Inflammatory macrophage treated with lipopolysaccharide for 4 hours (primary cell): Measurements from ENCODE around the gene PSMF1.

Experiments
- DNase-seq: peaks from one replicate; pipeline ENCODE4 v3.0.0-alpha.2; 2020

Gene PSMF1

GRCh38 chr20:1165521-1165920 lies 47.1 kb downstream of the PSMF1 start:
- DNase-seq = no peak

- no peak for DNase-seq
Measured at GRCh38 chr20:1165941-1166340, 47.5 kb downstream of the PSMF1 start.

DNA sequence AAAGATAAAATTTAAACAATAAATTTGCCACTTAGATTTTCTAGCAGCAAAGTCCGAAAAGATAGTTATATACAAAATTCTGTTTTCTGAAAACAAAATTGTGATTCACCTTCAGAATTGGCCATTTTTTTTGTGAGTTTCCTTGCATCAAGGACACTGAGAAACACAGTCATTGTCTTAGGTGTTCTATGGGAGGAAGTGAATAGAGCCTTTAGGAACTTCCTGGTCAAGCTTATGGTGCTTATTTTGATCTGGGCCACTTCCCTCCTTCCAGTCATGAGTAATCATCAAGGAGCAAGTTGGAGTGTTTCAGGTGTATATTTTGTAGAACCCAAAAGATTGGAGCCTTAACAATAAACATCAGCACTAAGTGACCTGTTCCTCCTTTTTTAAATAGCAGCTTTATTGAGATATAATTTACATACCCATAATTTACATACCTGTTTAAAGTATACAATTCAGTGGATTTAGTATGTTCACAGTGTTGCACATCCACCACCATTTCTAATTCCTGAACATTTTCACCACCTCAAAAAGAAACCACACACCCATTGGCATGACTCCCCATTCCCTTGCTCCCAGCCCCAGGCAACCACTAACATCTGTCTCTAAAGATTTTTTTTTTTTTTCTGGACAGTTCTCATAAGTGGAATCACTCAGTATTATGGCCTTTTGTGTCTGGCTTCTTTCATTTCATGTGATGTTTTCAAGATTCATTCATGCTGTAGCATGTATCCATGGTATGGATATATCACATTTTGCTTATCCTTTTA lies 48.7 kb downstream of the PSMF1 start:
- DNase-seq = no peak

- DNase-seq = no peak
Measured at GRCh38 chr20:1169224-1169623, 50.8 kb downstream of the PSMF1 start.

DNA sequence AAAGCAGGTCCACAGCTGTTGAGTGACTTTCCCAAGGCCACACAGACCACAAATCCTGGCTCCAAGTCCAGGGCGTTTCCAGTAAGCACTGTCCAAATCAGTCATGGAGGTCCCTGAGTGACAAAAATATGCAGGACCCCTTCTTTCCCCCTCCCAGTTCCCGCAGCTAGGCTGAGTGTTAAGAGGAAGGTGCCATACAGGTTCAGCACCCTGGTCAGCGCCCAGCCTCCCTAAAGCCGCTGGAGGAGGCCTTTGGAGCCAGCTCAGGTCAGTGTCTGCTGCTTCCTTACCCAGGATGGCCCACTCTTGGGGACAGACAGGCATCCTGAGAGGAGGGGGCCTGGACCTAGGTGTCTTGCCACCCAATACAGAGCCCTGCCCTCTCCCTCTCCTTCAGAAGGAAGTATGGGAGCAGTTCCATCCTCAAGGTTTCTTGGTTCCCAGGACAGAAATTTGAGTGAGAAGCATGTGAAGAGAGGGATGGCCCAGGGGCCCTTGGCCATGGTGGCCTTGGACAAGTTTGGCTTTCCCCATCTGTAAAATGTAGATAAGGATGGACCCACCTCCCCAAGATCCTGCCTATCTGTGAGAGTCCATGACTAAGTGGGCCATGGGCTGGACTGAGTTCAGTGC lies 53.2 kb downstream of the PSMF1 start:
- DNase-seq = no peak

GRCh38 chr20:1173698-1174097 lies 55.3 kb downstream of the PSMF1 start:
- DNase-seq = no peak

DNA sequence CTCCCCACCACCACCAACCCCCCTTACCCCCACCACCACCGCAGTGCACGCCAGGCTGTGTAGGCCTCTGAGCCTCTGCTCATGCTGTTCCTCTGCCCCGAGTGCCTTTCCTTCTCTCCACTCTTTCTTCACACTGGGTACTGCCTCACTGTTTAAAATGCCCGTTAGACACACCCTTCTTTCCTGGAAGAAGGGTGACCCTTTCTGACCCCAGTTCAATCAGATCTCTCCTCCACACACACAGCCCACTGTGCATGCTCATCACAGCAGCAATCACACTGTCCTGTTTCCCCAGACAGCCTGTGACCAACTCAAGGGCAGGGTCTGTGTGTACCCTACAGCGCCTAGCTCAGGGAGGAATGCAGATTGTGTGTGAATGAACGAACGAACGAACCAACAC lies 56.4 kb downstream of the PSMF1 start:
- DNase-seq = no peak

DNA sequence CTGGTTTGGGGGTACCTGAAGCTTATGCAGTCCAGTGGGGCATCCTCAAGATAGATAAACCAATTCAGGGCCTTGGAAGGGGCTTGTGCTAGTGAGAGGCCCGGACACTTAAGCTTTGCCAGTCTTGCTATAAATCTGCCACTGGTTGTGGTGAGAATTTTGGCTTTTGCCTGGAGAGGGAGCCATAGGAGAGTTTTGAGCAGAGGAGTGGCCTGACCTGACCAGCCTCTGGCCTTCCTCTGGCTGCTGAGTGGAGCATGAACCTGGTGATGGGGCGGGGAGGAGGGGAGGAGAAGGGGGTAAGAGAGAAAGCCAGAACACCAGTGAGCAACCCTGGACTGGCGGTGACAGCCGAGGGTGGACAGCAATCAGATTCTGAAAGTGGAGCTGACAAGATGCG lies 59.3 kb downstream of the PSMF1 start:
- no peak for DNase-seq

GRCh38 chr20:1178103-1178502 lies 59.7 kb downstream of the PSMF1 start:
- no peak for DNase-seq

DNA sequence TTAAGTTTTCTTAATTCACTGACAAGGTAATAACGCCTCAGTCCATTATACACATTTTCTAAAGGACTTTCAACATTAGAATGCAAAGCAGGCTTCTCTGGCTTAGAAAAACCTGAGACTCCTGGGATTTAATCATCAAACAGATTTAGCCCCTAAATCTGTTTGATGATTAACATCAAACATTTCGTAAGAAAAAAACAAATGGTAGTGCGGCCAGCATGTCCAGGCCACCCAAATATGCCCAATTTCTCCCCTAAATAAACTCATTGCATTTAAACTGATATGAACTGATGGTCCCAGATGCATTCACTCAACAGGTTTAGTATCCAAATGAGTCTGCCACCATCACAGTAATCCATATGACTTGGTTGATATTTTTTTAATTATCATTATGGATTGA lies 60.2 kb downstream of the PSMF1 start:
- DNase-seq = no peak

DNA sequence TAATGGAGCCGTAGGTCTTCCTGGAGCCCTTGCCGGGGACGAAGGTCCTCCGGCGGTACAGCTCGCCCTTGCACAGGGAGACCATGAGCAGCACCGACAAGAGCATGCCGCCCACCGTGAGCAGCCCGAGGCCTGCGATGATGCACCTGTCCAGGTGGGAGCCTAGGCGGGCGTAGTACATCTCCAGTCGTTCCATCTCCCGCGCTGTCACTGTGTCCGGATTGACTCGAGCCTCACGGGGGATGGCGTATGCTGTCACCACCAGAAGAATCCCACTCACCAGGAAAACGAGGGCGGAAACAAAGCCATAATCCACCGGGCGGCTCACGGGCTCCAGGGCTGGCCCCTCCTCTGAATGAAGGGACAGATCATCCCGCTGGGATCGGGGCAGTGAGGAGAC lies 62.5 kb downstream of the PSMF1 start:
- no peak for DNase-seq

DNA sequence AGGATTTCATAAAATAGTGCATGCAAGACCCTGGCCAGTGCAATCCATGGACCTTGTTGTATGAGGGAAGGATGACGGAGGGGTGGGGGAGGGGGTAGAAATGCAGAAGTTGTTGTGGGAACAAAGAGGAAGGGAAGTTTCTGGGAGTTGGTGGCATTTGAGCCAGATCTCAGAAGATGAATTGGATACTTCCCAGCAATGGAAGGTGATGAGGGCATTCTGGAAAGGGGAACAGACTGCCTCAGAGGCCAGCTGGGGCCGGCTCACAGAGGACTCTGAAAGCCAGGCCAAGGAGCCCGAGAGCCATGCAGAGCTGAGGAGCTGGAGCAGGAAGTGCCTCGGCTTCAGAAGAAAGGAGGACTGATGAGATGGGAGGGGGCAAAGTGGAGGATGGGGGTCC lies 63.7 kb downstream of the PSMF1 start:
- DNase-seq = peak; percentile 51

GRCh38 chr20:1183153-1183552 lies 64.8 kb downstream of the PSMF1 start:
- DNase-seq = no peak

- DNase-seq = no peak
Measured at GRCh38 chr20:1184260-1184637, 65.8 kb downstream of the PSMF1 start.

DNA sequence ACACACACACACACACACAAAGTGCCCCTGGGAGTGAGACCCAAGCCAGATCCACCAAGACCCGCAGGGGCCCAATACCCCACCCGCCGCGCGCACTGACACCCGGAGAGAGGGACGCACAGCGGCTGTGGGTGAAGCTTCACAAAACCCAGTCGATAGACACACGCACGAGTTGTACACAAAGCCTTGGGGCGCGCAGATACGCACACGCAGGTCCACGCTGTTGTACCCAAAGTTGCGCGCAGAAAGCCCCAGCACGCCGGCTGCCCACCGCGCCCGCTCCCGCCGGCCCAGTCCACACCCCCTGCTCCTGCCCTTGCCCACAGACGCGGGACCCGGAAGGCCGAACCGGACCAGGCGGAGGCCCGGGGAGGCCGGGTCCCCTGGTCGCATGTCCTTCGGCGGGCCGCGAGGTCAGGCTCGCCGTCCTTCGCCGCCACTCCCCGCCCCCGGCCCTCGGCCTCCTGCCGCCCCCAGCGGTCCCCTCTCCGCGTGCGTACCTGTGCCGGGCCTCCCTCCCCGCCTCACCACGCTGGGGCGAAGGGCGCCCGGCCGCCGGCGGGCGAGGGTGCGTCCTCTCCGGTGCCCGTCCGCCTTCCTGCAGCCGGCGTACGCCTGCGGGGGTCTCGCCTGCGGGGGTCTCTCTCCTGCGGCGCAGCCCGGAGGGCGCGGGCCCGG lies 66.4 kb downstream of the PSMF1 start, which contains the start of gene TMEM74B:
Gene TMEM74B (minus strand): TSS at position 344 of the 678 bp plus-strand sequence. CDS start 1,180 bp downstream, outside the sequence.
- no peak for DNase-seq

DNA sequence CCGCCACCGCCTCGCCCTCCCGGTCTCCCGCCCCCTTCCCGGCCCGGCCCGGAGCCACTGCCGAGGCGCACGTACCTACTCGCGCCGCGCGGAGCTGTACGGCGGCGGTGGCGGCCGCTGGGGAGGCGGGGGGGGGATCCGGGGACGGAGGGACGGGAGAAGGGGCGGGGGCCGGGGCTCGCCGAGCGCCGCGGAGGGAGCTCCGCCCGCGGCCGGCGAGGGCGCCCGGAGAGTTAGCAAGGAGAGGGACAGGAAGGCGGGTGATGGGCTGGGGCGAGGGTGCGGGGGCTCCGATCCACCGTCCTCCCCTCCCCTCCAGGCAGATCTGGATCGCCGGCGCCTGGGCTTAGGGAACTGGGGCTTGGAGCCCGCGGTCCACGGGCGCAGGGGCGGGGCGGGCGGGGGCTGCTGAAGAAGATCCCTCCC lies 66.9 kb downstream of the PSMF1 start:
- DNase-seq = no peak

GRCh38 chr20:1185790-1186334 lies 67.5 kb downstream of the PSMF1 start:
- DNase-seq = peak; percentile 39

DNA sequence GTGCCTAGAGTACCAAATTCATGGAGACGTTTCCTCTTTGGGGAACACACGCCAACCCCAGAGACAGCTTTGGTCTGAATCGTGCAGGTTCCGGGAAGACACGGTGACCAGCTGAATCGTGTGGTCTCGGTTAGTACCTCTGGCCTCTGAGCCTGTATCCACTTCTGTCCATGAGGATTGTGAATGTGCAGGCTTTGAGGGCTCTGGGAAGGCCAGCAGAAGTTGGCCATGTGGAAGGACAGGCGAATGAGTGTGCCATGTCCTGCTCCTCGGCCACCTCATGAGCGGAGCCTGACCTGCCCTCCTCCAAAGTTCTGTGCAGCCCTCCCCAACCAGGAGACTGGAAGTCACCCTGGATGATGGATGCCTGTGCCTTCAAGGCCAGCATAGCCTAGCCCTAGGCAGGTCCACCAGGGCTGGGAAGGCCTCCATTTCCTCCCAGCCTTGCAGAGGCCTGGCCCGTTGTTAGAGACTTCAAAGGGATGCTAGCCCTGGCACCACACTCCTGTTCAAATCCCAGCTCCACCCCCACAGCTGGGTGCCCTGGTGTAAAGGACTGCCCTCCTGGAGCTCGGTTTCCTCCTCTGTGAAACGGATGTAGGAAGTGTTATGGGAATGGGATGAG lies 68.1 kb downstream of the PSMF1 start:
- DNase-seq = no peak

DNA sequence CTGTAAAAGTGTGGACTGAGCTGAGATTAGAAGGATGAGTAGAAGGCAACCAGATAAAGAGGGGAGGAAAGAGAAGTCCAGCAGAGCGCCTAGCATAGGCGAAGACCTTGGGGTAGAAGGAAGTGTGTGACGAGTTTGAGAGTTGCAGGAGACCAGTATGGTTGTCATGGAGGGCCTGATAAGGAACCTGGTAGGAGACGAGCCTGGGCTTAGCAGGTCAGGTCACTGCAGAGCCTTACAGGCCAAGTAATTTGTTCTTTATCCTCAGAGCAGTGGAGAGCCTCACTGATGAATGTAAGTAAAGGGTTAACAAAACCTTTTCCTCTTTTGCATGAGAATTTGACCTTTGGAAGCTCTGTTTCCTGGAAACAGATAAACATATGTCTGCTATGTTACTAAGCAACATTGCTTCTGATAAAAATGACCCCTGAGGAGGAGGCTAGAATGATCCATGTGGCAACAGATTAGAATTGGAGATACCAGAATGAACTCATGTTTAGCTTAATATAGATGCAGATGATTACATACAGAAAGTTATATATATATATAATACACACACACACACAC lies 69.3 kb downstream of the PSMF1 start:
- peak; percentile 19 for DNase-seq

DNA sequence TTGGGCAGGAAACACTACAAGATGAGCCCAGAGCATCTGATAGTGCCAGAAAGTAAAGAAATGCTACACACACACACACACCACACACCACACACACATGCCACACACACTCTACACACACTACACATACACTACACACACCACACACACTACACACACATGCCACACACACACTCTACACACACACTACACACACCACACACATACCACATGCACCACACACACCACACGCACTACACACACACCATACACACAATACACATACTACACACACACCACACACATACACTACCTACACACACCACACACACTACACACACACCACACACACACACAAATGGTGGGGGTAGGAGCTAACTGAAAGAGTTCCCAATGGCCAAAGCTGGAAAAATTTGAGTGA lies 69.9 kb downstream of the PSMF1 start:
- DNase-seq = no peak

DNA sequence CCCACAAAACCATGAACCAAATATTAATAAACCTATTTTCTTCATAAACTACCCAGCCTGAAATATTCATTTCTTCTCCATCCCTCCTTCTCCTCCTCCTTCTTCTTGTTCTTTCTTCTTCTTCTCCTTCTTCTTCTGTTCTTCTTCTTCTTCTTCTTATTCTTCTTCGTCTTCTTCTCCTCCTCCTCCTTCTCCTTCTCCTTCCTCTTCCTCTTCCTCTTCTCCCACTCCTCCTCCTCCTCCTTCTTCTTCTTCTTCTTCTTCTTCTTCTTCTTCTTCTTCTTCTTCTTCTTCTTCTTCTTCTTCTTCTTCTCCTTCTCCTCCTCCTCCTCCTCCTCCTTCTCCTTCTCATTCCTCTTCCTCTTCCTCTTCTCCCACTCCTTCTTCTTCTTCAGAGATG lies 71.4 kb downstream of the PSMF1 start:
- no peak for DNase-seq

DNA sequence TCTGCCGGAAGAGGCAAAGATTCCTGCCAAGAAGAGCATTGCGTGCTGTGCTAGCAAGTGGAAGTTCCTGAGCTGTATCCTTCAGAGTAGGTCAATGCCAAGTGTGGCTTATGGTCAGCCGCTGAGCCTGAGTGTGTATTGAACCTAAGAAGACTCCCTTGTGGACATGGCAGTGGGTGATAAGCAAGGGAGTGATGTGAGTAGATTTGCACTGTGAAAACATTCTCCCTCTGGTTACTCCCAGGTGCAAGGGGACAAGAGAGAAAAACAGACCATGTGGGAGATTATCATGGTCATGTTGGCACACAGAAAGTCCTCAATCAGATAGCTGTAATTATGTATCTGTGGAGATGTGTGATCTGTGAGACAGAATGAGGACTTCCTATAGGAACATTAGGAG lies 72.4 kb downstream of the PSMF1 start:
- no peak for DNase-seq

DNA sequence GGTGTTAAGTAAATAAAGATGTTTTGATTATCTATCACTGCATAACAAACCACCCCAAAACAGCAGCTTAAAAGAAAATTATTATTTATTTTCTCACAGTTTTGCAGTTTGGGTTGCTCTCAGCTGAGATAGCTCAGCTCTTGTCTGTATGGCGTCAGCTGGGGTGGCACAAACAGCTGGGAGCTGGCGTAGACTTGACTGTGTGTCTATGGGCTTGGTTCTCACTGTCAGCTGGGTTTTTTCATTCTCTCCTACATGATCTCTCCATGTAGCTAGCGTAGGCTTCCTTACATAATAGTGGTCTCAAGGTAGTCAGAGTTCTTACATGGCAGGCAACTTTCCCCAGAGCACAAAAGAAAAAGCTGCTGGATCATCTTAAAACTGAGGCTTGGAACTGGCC lies 72.9 kb downstream of the PSMF1 start:
- no peak for DNase-seq
